GM18507 (cell line): ENCODE data around the gene SPTBN1.
"Not testable (repeated sequence)": the region's sequence is repeated elsewhere in the genome, so short reads cannot be mapped to it uniquely, and the experiment has no call there.

ENCODE experiments used
- DNase-seq: peaks from one replicate; pipeline ENCODE4 v3.0.0; 2011; ENCODE audit warnings: low read depth; ENCODE audit not compliant: insufficient read length; ENCODE audit errors: extremely low spot score
- FAIRE-seq: peaks from 2 replicates; lab custom pipeline; 2011; peaks lifted over from hg19 to GRCh38; lab: Jason Lieb, UNC

SPTBN1 gene

GRCh38 chr2:54494087-54494486 lies 38.0 kb downstream of the SPTBN1 start:
- DNase-seq (no peak), FAIRE-seq (no peak)

GRCh38 chr2:54496920-54497319 lies 40.8 kb downstream of the SPTBN1 start:
- DNase-seq (no peak), FAIRE-seq (no peak)

- no peak for DNase-seq
- no peak for FAIRE-seq
Measured at GRCh38 chr2:54497763-54498680, 41.9 kb downstream of the SPTBN1 start.

GRCh38 chr2:54499661-54500060 lies 43.5 kb downstream of the SPTBN1 start:
- FAIRE-seq = no peak

GRCh38 chr2:54500404-54501205 lies 44.5 kb downstream of the SPTBN1 start:
- DNase-seq (no peak), FAIRE-seq (no peak)

More at GRCh38 chr2:54499661-54500060, 43.5 kb downstream of the SPTBN1 start:
- DNase-seq = no peak

GRCh38 chr2:54502731-54503130 lies 46.6 kb downstream of the SPTBN1 start:
- DNase-seq (no peak), FAIRE-seq (no peak)

- peak; percentile 74 for FAIRE-seq
- no peak for DNase-seq
Measured at GRCh38 chr2:54503192-54503591, 47.1 kb downstream of the SPTBN1 start.

- FAIRE-seq = no peak
- DNase-seq = no peak
Measured at GRCh38 chr2:54503828-54504227, 47.7 kb downstream of the SPTBN1 start.

GRCh38 chr2:54504866-54505265 lies 48.7 kb downstream of the SPTBN1 start:
- no peak for DNase-seq
- FAIRE-seq = no peak

GRCh38 chr2:54508541-54508940 lies 52.4 kb downstream of the SPTBN1 start:
- no peak for FAIRE-seq
- no peak for DNase-seq

- not testable (repeated sequence) for DNase-seq, FAIRE-seq
Measured at GRCh38 chr2:54509043-54509442, 52.9 kb downstream of the SPTBN1 start.

- FAIRE-seq (no peak), DNase-seq (no peak)
Measured at GRCh38 chr2:54510916-54511315, 54.8 kb downstream of the SPTBN1 start.

GRCh38 chr2:54512183-54512582 lies 56.1 kb downstream of the SPTBN1 start:
- no peak for DNase-seq
- no peak for FAIRE-seq

GRCh38 chr2:54512663-54513362 lies 56.7 kb downstream of the SPTBN1 start:
- DNase-seq = no peak

GRCh38 chr2:54513363-54513715 lies 57.2 kb downstream of the SPTBN1 start:
- no peak for FAIRE-seq
- no peak for DNase-seq

More at GRCh38 chr2:54512663-54513362, 56.7 kb downstream of the SPTBN1 start:
- no peak for FAIRE-seq

GRCh38 chr2:54514822-54515569 lies 58.9 kb downstream of the SPTBN1 start:
- no peak for DNase-seq
- no peak for FAIRE-seq

- DNase-seq (no peak), FAIRE-seq (no peak)
Measured at GRCh38 chr2:54516842-54517241, 60.7 kb downstream of the SPTBN1 start.

GRCh38 chr2:54518016-54518415 lies 61.9 kb downstream of the SPTBN1 start:
- DNase-seq, FAIRE-seq: not testable (repeated sequence)

- no peak for DNase-seq
- no peak for FAIRE-seq
Measured at GRCh38 chr2:54518430-54518829, 62.3 kb downstream of the SPTBN1 start.
